Measurements from ENCODE around the gene ZNF774.

Gene ZNF774

GRCh38 chr15:90400005-90400758 is 48.1 kb downstream of the ZNF774 start (continued):
- TF ChIP-seq TSHZ1 (tag by site-specific recombination; IDR thresholded peaks at IDR 0.05; ENCODE audit: borderline replicate concordance), result 0 out of 2 replicates have a peak, but pooled peaks have one; percentile 32
- no peak for TF ChIP-seq ZNF660 (tag by site-specific recombination; IDR thresholded peaks at IDR 0.05)
- 0 out of 2 replicates have a peak, but pooled peaks have one; percentile 37 for TF ChIP-seq ZNF580 (tag by site-specific recombination; IDR thresholded peaks at IDR 0.05)
- TF ChIP-seq ZNF629 (tag by site-specific recombination; IDR thresholded peaks at IDR 0.05), result peak; percentile 46; the same call in 1 of the 2 replicates
- TF ChIP-seq ZNF501 (tag by site-specific recombination; IDR thresholded peaks at IDR 0.05), result no peak
- no peak for TF ChIP-seq ZNF513 (tag by site-specific recombination; IDR thresholded peaks at IDR 0.05)
- TF ChIP-seq ZNF223 (tag by site-specific recombination; IDR thresholded peaks at IDR 0.05), result no peak
- peak; percentile 58 for TF ChIP-seq SP7 (tag by site-specific recombination; IDR thresholded peaks at IDR 0.05)
- 0 out of 2 replicates have a peak, but pooled peaks have one; percentile 18 for TF ChIP-seq ZXDB (tag by site-specific recombination; IDR thresholded peaks at IDR 0.05)
- TF ChIP-seq ZFP41 (tag by site-specific recombination; IDR thresholded peaks at IDR 0.05; ENCODE audit: borderline replicate concordance), result no peak
- TF ChIP-seq PRDM6 (tag by site-specific recombination; IDR thresholded peaks at IDR 0.05), result peak; percentile 35; the same call in 1 of the 2 replicates
- 0 out of 2 replicates have a peak, but pooled peaks have one; percentile 32 for TF ChIP-seq OVOL3 (tag by site-specific recombination; IDR thresholded peaks at IDR 0.05)
- 0 out of 2 replicates have a peak, but pooled peaks have one; percentile 13 for TF ChIP-seq ZNF398 (tag by site-specific recombination; IDR thresholded peaks at IDR 0.05)
- TF ChIP-seq ZEB2 (tag by site-specific recombination; IDR thresholded peaks at IDR 0.05), result 0 out of 2 replicates have a peak, but pooled peaks have one; percentile 35
- peak; percentile 73; the same call in 1 of the 2 replicates for TF ChIP-seq WT1 (tag by site-specific recombination; IDR thresholded peaks at IDR 0.05)
- TF ChIP-seq GFI1B (tag by site-specific recombination; IDR thresholded peaks at IDR 0.05), result 0 out of 2 replicates have a peak, but pooled peaks have one; percentile 17
- peak; percentile 68; the same call in 1 of the 2 replicates for TF ChIP-seq OSR2 (tag by site-specific recombination; IDR thresholded peaks at IDR 0.05)
- no peak for TF ChIP-seq ZNF146 (tag by site-specific recombination; IDR thresholded peaks at IDR 0.05)
- peak; percentile 85; the same call in 1 of the 2 replicates for TF ChIP-seq BCL11A (tag by site-specific recombination; IDR thresholded peaks at IDR 0.05; ENCODE audit: low read depth)
- 0 out of 2 replicates have a peak, but pooled peaks have one; percentile 32 for TF ChIP-seq FEZF1 (tag by site-specific recombination; IDR thresholded peaks at IDR 0.05)
